NCI-H2227 (cell line): Measurements from ENCODE around the gene RPRD1A.
"Not testable (repeated sequence)": the region's sequence is repeated elsewhere in the genome, so short reads cannot be mapped to it uniquely, and the experiment has no call there.

Experiments used
- DNase-seq: peaks from one replicate; lab custom pipeline; 2025; ENCODE audit not compliant: unreplicated experiment; lab: John Stamatoyannopoulos, UW

Gene RPRD1A

GRCh38 chr18:35972197-35973000 is 95.0 kb downstream of the RPRD1A start, which contains the start of gene RMP24:
Gene RMP24 (plus strand): TSS chr18:35972679.
- peak; percentile 98 for DNase-seq

DNA sequence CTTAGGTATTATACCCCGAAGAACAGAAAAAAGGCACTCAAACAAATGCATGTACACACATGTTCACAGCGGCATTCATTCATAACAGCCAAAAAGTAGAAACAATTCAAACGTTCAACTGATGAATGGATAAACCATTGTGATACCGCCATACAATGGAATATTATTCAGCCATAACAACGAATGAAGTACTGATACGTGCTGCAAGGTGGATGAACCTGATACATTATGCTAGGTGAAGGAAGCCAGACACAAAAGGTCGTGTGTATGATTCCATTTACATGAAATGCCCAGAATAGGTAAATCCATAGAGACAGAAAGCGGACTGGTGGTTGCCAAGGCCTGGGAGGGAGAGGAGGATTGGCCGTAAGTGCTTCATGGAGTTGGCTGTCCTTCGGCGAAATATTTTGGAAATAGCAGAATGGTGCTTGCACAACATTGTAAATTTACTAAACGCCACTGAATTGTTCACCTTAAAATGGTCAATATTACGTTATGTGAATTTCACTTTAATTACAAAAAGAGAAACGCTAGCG is 95.6 kb downstream of the RPRD1A start:
- DNase-seq, result no peak

DNA sequence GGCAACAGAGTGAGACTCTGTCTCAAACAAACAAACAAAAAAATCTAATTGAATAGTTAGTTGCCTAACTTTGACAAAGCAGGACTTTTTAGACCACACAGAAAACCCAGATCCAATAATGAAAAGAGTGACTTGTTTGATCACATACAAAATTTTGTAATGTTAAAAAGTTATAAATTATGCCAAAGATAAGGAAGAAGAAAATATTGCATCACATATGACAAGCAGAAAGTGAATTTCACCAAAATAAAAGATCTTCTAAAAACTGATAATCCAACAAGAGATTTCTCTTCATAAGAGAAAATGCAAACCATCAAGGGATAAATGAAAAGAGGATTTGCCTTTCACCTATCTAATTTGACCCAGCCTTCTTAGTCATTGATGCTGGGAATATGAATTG is 97.7 kb downstream of the RPRD1A start:
- no peak for DNase-seq

GRCh38 chr18:35968278-35968880 is 99.0 kb downstream of the RPRD1A start:
- DNase-seq, result no peak

GRCh38 chr18:35967866-35968265 is 99.5 kb downstream of the RPRD1A start:
- DNase-seq, result not testable (repeated sequence)

DNA sequence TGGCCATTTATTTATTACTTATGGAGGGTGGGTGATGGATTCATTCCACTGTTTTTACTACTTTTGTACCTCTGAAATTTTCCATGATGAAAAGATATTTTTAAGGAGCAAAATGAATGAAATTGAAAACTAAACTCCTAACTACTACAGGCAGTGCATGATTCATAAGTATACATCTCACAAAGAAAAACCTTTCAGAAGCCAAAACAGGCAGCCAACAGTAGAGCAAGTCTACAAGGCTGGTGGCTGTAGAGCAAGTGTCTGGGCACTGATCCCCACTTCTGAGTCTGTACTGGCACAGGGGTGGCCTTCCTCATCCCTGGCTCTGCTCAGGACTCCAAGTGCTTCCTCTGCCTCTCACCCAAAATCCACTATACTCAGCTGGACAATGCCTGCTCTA is 103.0 kb downstream of the RPRD1A start:
- no peak for DNase-seq

GRCh38 chr18:35962320-35962719 is 105.0 kb downstream of the RPRD1A start:
- DNase-seq, result no peak

- no peak for DNase-seq
Observed at GRCh38 chr18:35956226-35956625, 111.1 kb downstream of the RPRD1A start.

DNA sequence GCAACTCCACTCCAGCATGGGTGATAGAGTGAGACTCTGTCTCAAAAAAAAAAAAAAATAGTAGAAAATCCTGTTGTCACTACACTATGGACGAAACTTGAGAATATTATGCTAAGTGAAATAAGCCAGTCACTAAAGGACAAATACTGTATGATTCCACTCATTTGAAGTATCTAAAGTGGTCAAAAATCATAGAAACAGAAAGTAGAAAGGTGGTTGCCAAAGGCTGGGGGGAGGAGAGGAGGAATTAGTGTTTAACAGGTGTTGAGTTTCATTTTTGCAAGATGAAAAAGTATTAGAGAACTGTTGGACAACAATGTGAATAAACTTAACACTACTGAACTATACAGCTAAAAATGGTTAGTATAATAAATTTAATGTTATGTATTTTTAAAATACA is 113.7 kb downstream of the RPRD1A start:
- no peak for DNase-seq

- no peak for DNase-seq
Observed at GRCh38 chr18:35950628-35950982, 116.8 kb downstream of the RPRD1A start.

DNA sequence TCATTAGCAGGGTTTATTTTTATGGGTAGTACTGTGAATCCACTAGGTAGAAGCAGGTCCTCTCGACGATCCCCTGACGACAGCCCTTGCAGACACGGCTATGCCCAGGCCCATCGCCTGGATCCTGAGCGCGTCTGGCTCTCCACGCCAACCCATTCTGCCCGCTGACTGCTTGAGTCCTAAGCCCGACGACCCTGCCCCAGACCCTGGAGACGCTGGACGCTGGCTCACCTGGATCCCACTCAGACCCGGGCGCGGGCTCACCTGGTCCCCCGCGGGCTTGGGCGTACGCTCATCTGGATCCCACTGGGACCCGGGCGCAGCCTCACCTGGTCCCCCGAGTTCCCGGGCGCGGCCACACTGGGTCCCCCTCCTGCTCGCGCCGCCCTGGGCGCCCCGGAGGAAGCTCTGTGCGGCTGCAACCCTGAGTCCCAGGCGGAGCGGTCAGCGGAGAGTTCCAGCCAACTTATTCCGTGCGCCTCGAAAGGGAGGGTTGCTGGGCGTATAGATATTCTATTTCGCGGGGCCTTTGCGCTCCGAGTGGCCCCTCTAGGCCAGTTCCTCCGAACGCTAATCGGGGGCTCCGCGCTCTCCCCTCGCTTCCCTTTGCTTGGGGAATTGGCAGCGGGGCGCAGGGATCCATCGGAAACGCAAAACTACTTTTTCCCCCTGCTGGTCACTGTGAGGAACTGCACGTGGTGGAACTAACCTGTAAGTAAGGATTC is 117.3 kb downstream of the RPRD1A start:
- DNase-seq, result peak; percentile 86

- DNase-seq, result no peak
Observed at GRCh38 chr18:35949090-35949489, 118.3 kb downstream of the RPRD1A start.

DNA sequence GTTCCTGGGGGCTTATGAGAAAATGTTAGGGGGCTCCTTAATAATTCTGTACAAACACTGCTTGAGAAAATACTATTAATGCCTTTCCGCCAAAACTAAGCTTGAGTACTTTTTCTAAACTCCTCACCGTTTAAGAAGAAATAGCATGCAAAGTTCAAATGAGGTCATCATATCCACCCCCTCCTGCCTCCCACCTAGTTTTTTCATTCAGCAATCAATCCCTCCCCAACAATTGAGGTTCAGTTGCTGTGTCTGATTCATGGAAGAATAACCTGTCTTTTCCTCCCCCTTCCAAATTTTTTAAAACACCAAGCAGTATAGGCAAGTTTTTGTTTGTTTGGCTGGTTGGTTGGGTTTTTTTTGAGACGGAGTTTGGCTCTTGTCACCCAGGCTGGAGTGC is 119.3 kb downstream of the RPRD1A start:
- no peak for DNase-seq

DNA sequence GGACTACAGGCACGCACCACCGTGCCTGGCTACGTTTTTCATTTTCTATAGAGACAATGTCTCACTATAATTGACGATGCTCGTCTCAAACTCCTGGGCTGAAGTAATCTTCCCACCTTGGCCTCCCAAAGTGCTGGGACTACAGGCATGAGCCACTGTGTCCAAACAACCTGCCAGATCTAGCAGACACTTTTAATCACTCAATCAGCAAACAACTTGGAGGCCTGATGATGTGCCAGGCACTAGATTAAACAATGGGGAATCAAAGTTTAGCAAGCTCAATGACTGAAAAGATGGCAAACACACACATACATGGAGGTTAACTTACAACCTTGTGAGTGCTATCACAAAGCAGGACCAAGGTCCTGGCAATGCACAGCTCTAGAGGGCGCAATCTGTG is 124.7 kb downstream of the RPRD1A start:
- DNase-seq, result no peak

DNA sequence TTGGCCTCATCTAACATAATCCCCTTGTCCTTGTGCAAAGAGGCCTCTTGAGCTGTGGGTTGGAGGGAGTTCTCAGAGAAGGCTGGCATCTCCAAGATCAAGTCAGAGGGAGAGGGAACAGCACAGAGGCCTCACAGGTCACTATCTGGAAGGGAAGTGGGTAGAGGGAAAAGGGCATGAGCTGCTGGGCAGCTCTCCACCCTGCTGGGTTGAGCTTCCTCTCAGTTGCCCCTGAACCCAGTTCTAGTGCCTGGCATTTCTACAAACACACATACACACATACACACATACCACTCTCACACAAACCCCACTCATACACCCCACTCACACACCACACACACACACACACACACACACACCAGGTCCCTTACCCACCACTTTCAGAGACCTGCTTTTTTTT is 125.2 kb downstream of the RPRD1A start:
- peak; percentile 67 for DNase-seq

- peak; percentile 51 for DNase-seq
Observed at GRCh38 chr18:35941299-35941698, 126.1 kb downstream of the RPRD1A start.
